Pons (tissue), 1 donor: Measurements from ENCODE around the gene PPM1N.
"Not testable (repeated sequence)": the region's sequence is repeated elsewhere in the genome, so short reads cannot be mapped to it uniquely, and the experiment has no call there.

Source experiments
- DNase-seq: peaks from one replicate; pipeline ENCODE4 v3.0.0-alpha.2; 2016; ENCODE audit warnings: low spot score

The PPM1N gene

DNA sequence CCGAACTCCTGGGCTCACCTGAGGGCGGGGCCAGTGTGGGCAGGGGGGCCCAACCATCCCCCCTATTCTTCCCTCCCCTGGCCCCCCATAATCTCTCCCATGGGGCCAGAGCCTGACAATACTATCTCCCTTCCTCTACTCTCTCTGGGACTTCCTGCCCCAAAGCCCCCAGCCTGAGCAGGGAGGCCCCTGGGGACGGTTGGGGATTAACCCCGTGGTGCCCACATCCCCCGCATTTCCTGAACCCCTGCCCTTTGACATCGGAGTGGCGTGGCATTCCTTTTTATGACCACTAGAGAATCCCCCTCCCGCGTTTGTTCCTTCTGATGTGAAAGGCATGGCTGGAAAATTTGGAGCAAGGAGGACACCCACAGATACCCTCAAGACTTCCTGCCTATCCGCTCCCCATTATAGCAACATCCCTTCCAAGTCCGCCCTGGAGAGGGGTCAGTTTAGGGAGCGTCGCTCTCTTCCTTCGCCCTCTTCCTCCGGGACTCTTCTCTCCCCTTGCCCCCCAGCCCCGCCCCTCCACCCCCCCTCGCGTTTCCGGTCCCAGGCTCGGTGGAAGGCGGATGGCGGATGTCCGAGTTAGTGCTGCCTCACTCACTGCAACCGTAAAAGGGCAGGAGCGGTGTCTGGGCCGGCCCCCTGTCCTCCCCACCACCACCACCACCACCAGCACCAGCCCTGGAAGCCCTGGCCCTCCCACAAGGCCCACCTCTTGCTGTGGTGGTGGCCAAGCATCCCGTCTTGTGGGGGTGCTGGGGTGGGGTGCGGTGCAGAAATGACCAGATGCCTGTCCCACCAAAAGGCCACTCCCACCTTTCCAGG lies 10.8 kb downstream of the PPM1N start:
- DNase-seq = no peak

GRCh38 chr19:45509692-45510015 lies 11.4 kb downstream of the PPM1N start:
- DNase-seq = no peak

GRCh38 chr19:45510352-45510751 lies 12.1 kb downstream of the PPM1N start:
- DNase-seq = not testable (repeated sequence)

DNA sequence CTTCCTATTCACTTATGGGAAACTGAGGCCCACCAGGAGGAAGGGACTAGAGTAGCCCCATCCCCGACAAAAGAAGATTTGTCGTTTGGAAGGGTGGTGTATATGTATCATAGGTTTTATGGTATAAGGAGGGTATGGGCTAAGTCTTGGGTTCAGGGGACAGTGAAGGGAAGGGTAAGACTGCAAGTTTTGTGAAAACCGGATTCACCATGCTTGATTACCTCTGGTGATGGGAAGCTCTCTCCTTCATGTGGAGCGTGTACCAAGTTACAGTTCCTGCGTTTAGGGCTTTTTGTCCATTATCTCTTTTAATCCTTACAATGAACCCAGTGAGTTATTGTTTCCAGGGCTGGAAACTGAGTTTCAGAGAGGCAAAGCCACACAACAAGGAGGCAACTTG lies 12.8 kb downstream of the PPM1N start:
- DNase-seq = no peak

GRCh38 chr19:45512881-45513483 lies 14.7 kb downstream of the PPM1N start:
- no peak for DNase-seq

DNA sequence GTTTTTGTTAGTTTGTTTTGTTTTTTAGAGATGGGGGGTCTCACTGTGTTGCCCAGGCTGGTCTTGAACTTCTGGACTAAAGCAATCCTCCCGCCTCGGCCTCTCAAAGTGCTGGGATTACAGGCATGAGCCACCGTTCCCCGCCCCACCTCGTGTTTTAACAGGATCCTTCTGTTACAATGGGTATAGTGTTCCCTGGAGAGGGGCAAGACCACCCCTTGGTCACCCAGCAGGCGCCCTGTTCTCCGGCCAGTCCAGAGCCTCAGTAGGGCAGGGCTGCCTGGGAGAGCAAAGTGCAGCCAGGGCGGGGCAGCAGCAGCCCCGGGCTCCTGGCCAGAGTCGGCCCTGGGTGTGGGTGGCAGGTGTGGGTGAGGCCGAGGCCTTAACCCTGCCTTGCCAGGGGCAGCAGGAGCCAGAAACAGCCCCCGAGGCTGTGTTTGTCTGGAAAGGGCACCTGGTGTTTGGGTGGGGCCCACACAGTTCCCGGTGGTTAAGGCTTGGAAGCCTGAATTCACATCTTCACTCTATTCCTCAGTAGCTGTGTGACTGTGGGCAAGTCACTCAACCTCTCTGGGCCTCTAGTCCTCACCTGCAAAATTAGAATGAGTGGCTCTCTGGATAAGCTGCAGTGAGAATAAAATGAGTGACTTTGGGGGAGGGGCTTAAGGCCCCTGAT lies 16.3 kb downstream of the PPM1N start:
- DNase-seq = no peak

DNA sequence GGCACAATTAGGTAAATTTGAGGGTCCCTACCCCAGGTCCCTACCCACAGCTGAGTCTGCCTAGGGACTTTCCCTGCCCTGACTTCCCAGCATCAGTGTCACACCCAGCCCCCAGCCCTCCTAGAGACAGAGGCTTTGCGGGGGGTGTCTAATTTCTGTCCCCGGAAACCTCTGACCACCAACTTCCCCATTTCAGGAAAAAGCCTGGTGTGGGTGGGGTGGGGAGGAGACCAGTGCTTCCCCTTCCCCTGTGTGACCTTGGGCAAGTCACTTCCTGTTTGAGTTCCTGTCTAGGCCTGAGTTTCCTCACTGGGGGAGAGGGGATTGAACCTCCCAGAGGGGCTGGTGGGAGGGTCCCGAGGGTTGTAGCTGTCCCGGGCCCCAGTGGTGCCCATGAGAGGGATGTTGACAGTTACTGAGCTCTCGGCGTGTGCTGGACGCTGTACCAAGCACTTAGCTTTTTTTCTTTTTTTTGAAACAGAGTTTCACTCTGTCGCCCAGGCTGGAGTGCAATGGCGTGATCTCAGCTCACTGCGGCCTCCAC lies 16.9 kb downstream of the PPM1N start:
- DNase-seq = peak; percentile 77

- no peak for DNase-seq
Observed at GRCh38 chr19:45515807-45516401, 17.7 kb downstream of the PPM1N start.

DNA sequence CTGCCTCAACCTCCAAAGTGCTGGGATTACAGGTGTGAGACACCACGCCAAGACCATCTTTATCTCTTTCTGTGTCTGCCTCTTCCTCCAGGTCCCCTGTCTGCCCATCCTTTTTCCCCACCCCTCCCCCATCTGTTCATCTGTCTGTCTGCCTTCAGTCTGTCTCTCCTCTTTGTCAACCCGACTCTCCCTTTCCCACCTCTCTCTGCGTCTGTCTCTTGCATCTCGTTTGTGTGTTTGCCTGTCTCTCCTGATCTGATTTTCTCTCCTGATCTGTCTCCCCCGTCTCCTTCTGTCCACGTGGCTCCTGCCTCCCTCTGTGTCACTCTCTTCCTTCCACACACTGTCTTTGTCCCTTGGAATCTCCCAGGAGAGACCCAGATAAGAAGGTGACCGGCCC lies 19.0 kb downstream of the PPM1N start:
- no peak for DNase-seq

DNA sequence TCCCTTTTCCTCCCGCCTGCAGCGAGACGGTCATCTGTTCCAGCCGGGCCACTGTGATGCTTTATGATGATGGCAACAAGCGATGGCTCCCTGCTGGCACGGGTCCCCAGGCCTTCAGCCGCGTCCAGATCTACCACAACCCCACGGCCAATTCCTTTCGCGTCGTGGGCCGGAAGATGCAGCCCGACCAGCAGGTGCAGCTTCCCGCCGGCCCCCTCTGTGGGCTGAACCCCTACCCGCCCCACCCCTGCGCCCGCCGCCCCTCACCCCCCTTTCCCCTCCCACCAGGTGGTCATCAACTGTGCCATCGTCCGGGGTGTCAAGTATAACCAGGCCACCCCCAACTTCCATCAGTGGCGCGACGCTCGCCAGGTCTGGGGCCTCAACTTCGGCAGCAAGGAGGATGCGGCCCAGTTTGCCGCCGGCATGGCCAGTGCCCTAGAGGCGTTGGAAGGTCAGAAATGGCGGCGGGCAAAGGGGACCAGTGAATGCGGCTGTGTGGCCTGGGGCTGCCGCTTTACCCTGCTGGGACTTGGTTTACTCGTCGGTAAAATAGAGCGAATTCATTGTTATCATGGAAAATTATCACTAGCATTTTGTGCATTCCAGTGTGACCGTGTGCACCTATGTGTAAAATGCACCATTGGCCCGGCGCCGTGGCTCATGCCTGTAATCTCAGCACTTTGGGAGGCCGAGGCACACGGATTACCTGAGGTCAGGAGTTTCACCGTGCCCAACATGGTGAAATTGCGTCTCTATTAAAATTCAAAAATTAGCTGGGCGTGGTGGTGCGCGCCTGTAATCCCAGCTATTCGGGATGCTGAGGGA lies 19.6 kb downstream of the PPM1N start:
- DNase-seq = no peak

- no peak for DNase-seq
Observed at GRCh38 chr19:45518469-45518826, 20.2 kb downstream of the PPM1N start.

GRCh38 chr19:45522010-45522941 lies 24.0 kb downstream of the PPM1N start:
- DNase-seq = no peak

DNA sequence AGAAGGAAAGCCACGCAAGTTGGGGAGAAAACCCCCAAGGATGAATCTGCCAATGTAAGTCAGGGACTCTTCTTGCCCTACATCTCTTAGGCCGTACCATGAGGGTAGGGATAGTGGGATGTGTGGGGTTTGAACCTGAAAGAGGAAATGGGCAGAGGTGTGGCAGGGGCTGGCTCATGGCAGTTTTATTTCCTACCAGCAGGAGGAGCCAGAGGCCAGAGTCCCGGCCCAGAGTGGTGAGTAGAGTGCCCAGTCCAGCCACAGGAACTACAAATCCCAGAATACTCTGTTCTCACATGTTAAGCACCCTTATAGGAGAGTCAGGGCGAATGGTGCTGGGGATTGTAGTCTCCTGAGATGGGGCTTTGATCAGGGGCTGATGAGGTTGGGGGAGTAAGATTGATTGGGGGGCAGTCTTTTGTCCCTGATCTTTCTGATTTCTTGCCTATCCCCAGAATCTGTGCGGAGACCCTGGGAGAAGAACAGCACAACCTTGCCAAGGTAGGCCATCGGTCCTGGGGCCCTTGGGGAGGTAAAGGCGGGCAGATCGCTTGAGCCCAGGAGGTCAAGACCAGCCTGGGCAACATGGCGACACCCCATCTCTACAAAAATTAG lies 25.5 kb downstream of the PPM1N start:
- peak; percentile 94 for DNase-seq

GRCh38 chr19:45524575-45525129 lies 26.4 kb downstream of the PPM1N start:
- peak; percentile 42 for DNase-seq

DNA sequence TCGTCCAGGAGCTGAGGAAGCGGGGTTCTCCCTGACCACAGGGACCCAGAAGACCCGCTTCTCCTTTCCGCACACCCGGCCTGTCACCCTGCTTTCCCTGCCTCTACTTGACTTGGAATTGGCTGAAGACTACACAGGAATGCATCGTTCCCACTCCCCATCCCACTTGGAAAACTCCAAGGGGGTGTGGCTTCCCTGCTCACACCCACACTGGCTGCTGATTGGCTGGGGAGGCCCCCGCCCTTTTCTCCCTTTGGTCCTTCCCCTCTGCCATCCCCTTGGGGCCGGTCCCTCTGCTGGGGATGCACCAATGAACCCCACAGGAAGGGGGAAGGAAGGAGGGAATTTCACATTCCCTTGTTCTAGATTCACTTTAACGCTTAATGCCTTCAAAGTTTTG lies 27.9 kb downstream of the PPM1N start:
- DNase-seq = peak; percentile 77

GRCh38 chr19:45526971-45527370 lies 28.7 kb downstream of the PPM1N start:
- no peak for DNase-seq

DNA sequence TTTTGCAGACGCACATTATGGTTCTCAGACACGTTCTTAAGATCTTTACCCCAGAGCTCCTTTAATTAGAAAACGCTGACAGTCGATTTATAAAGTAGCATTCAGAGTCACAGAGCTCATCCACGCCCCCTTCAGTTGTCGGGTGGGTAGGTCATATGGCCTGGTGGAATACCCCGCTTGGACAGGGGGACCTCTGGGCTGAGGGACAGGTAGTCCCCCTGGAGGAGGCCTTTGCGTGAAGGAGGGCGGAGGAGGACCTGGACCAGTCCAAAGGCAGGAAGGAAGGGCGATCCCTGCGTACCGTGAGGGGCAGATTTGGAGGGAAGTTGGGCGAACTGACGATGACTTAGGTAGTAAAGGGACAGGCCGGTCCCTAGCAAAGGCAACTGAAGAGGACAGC lies 29.5 kb downstream of the PPM1N start:
- DNase-seq = no peak

- DNase-seq = no peak
Observed at GRCh38 chr19:45528149-45528743, 30.0 kb downstream of the PPM1N start.

GRCh38 chr19:45528744-45529419 lies 30.6 kb downstream of the PPM1N start:
- DNase-seq = no peak
